B cell (primary cell): ENCODE results near the gene KIF26B. TPM values are rescaled to one million over a fixed set of nuclear protein-coding genes. Genes with fewer than 3 reads are reported as not detected.
"Not testable (repeated sequence)": the region's sequence is repeated elsewhere in the genome, so short reads cannot be mapped to it uniquely, and the experiment has no call there.

Experiments
- ATAC-seq: fragments of 200-7000 bp; cut with Tn5 transposase; one replicate; pipeline ENCODE4 v1.10.0; 2021; ENCODE audit warnings: low read depth, mild to moderate bottlenecking, moderate number of reproducible peaks, moderate library complexity
- CTCF ChIA-PET: fragments of 350-600 bp; sonication (Branson Sonifier 250); formaldehyde crosslinking; loops from one replicate; lab custom pipeline; 2021; ENCODE audit warnings: antibody characterized with exemption, inconsistent platforms; lab: Charles Lee
- POLR2A ChIA-PET: fragments of 350-600 bp; sonication (Branson Sonifier 250); formaldehyde crosslinking; loops from one replicate; lab custom pipeline; 2021; ENCODE audit warnings: antibody characterized with exemption; lab: Charles Lee
- DNase-seq: peaks from one replicate; pipeline ENCODE4 v3.0.0; 2013
- H2AFZ ChIP-seq: 2 replicates; pipeline ENCODE4 v1.6.1; 2012; ENCODE audit warnings: mild to moderate bottlenecking, low read depth, low read length; ENCODE audit not compliant: insufficient read depth, poor library complexity, severe bottlenecking
- H3K27ac ChIP-seq, 2 donors: 1 replicate in 1 of 2; 2 replicates in 1 of 2; pipeline ENCODE4 v1.5.1; 2012 to 2013; ENCODE audit warnings: low read length in 2 of 2, mild to moderate bottlenecking in 2 of 2, moderate library complexity in 1 of 2
- H3K27me3 ChIP-seq, 4 experiments: fragments of 200-600 bp in 1 of 4; sonication (generic) in 1 of 4; replicated peaks in 1 of 4; 1 replicate in 2 of 4; 2 replicates in 2 of 4; pipeline versions ENCODE4 v1.6.1 to v1.7.0; 2013 to 2016; ENCODE audit warnings: low read length in 3 of 4, mild to moderate bottlenecking in 2 of 4, mixed read lengths in 1 of 4, moderate library complexity in 1 of 4; ENCODE audit not compliant: insufficient read depth in 4 of 4, control insufficient read depth in 3 of 4; ENCODE audit errors: control extremely low read depth in 1 of 4
- H3K36me3 ChIP-seq, 2 experiments: replicated peaks in 1 of 2; 1 replicate in 1 of 2; 2 replicates in 1 of 2; pipeline versions ENCODE4 v1.6.1 to v1.7.1; 2013; ENCODE audit warnings: low read length in 1 of 2; ENCODE audit not compliant: insufficient read depth in 2 of 2, control insufficient read depth in 1 of 2; ENCODE audit errors: control extremely low read depth in 1 of 2, extremely low read depth in 1 of 2
- H3K4me1 ChIP-seq, 2 donors: fragments of 200-600 bp in 1 of 2; sonication (generic) in 1 of 2; 1 replicate in 1 of 2; 2 replicates in 1 of 2; pipeline versions ENCODE4 v1.5.1 to v1.6.1; 2013 to 2017; ENCODE audit warnings: low read length in 2 of 2; ENCODE audit not compliant: control insufficient read depth in 2 of 2, insufficient read depth in 2 of 2
- H3K4me2 ChIP-seq: replicated peaks from 2 replicates; pipeline ENCODE3; 2012; ENCODE audit warnings: mild to moderate bottlenecking, low read depth, low read length; ENCODE audit not compliant: poor library complexity, severe bottlenecking
- H3K4me3 ChIP-seq, 5 experiments: fragments of 200-600 bp in 1 of 5; sonication (generic) in 1 of 5; 1 replicate in 3 of 5; 2 replicates in 2 of 5; pipeline versions ENCODE4 v1.5.1 to v1.7.0; 2011 to 2016; ENCODE audit warnings: low read length in 4 of 5, mild to moderate bottlenecking in 4 of 5, low read depth in 2 of 5, control low read depth in 1 of 5, moderate library complexity in 1 of 5; ENCODE audit not compliant: insufficient read depth in 1 of 5; ENCODE audit errors: control extremely low read depth in 1 of 5, extremely low read depth in 1 of 5
- H3K79me2 ChIP-seq: fragments of 200-600 bp; sonication (generic); one replicate; pipeline ENCODE4 v1.6.0; 2016; ENCODE audit warnings: low read length; ENCODE audit not compliant: control insufficient read depth, insufficient read depth
- H3K9ac ChIP-seq: fragments of 200-600 bp; sonication (generic); 2 replicates; pipeline ENCODE4 v1.6.1; 2017; ENCODE audit warnings: mild to moderate bottlenecking, low read length, moderate library complexity
- H3K9me3 ChIP-seq, 3 donors: one replicate each; pipeline versions ENCODE4 v1.6.1 to v1.7.1; 2013; ENCODE audit warnings: low read length in 2 of 3; ENCODE audit not compliant: control insufficient read depth in 2 of 3, insufficient read depth in 1 of 3; ENCODE audit errors: control extremely low read depth in 1 of 3
- H4K20me1 ChIP-seq: 2 replicates; pipeline ENCODE4 v1.6.0; 2012; ENCODE audit warnings: mild to moderate bottlenecking, low read length; ENCODE audit not compliant: insufficient read depth, control insufficient read depth, poor library complexity, severe bottlenecking
- H3K27ac Mint-ChIP-seq: one replicate; pipeline ENCODE4 v1.8.0; 2021; ENCODE audit warnings: mixed read lengths
- H3K27me3 Mint-ChIP-seq: one replicate; pipeline ENCODE4 v1.8.0; 2021; ENCODE audit warnings: mixed read lengths
- H3K4me1 Mint-ChIP-seq: one replicate; pipeline ENCODE4 v1.8.0; 2021; ENCODE audit warnings: mixed read lengths
- H3K4me3 Mint-ChIP-seq: one replicate; pipeline ENCODE4 v1.8.0; 2021; ENCODE audit warnings: mixed read lengths
- H3K9me3 Mint-ChIP-seq: one replicate; pipeline ENCODE4 v1.8.0; 2022; ENCODE audit warnings: mixed read lengths; ENCODE audit not compliant: insufficient read depth
- CTCF ChIP-seq: fragments of 200-600 bp; IDR thresholded peaks from one replicate; pipeline ENCODE4 v1.8.0; 2022; ENCODE audit warnings: antibody characterized with exemption, mild to moderate bottlenecking
- EZH2 ChIP-seq: IDR thresholded peaks from 2 replicates; pipeline ENCODE4 v1.6.1; 2012; ENCODE audit warnings: borderline replicate concordance, low read depth, mild to moderate bottlenecking, moderate library complexity, low read length; ENCODE audit not compliant: insufficient read depth, poor library complexity, severe bottlenecking
- WGBS: methylation state at CpG from one replicate; pipeline ENCODE4 v1.1.5; 2013; ENCODE audit warnings: missing lambda C conversion rate; ENCODE audit not compliant: insufficient coverage; 5-methylcytosine and 5-hydroxymethylcytosine counted together
- intact Hi-C: fragments of 100-400 bp; cut with micrococcal nuclease; formaldehyde crosslinking; loops from one replicate; pipeline ENCODE4 v1.10.0; 2022
- polyA plus RNA-seq: library from polyadenylated mRNA; depleted of rRNA; stranded (reverse); fragments of >200 nt; gene quantifications from 2 replicates; pipeline ENCODE4 v1.2.3, GENCODE V29; 2012
- total RNA-seq, 2 donors: library from RNA; stranded (reverse); fragments of 120-200 nt in 1 of 2; gene quantifications; 1 replicate in 1 of 2; 2 replicates in 1 of 2; pipeline versions ENCODE4 v1.2.3 to v1.2.4, GENCODE V29; 2013 to 2022

The KIF26B gene
- total and polyA plus RNA-seq, 2 donors (not counting 1 experiment from before 2014, with no cell fraction given): 0.62 TPM; not detected in 1

DNA sequence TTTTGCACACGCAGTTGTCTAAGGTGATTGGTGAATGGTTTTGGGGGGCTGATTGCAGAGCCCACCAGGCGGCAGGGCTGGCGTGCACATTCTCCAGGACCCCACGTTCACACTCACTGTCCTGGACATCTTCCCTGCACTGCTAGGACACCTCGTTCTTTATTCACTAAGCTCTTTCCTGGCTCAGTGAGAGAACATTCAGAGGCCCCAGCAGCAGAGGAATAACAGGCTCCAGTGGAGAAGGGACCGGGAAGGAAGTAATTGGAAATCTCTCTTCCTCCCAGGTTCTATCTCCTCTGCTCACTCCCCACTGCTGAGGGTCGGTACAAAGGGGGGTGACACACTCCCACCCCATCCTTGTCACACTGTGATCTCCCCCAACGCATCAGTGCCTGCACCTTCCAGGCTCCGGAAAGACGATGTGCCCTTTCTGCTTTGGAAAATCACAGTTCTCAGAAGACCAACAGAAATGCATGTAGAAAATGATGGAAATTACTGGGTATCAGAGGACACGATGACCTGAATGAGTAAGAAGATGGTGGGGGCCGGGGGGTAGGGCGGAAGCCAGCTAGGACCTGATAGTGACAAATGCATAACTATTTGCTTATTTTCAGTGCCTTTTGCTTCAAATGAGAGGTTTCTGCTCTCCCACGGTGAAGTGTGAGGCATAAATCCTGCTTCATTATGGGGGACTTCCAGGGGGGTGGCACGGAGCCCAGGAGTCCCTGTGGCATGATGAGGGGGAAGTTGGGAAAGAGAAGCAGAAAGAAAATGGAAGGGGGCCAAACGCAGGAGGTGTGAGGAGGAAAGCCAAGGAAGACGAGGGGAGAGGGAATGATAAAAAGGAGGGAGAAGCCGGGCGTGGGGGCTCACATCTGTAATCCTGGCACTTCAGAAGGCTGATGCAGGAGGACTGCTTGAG is 25.2 kb upstream of the KIF26B start:
- ATAC-seq (no peak), DNase-seq (no peak)
- Histone ChIP-seq H2AFZ (no peak overlapping the region), H4K20me1 (no peaks in the 10 kb centered on the region), H3K79me2 (no peaks in the 10 kb centered on the region), H3K4me2 (no peak overlapping the region), H3K4me1 (no peaks in the 10 kb centered on the region), H3K27ac (no peak overlapping the region), H3K4me3 (no peak overlapping the region), H3K9ac (no peak overlapping the region), H3K36me3 (no peaks in the 10 kb centered on the region), H3K27me3 (peaks cover 0 to 3% (median 0%) of the 10 kb centered on the region in 4 experiments), H3K9me3 (no peaks in the 10 kb centered on the region)
- ChIA-PET POLR2A (no interaction called here), CTCF (no interaction called here)
- Mint-ChIP-seq H3K4me1 (no peaks in the 10 kb centered on the region), H3K4me3 (no peak overlapping the region), H3K9me3 (no peaks in the 10 kb centered on the region), H3K27me3 (peaks cover 45% of the 10 kb centered on the region), H3K27ac (no peak overlapping the region)
- intact Hi-C loops: no loop called here
- WGBS: 54% methylated on average over 17 of the region's 19 CpGs
- TF ChIP-seq EZH2 (no peak), CTCF (no peak)

- H3K4me1 ChIP-seq, H3K9me3 ChIP-seq, H3K9ac ChIP-seq, intact Hi-C loops, H4K20me1 ChIP-seq, H3K4me3 Mint-ChIP-seq, H3K9me3 Mint-ChIP-seq, H3K79me2 ChIP-seq, H3K27me3 ChIP-seq, DNase-seq, H3K4me3 ChIP-seq, H3K27ac Mint-ChIP-seq, ATAC-seq, H3K4me2 ChIP-seq, POLR2A ChIA-PET, H3K36me3 ChIP-seq, H2AFZ ChIP-seq, H3K4me1 Mint-ChIP-seq, H3K27ac ChIP-seq, CTCF ChIA-PET: not testable (repeated sequence)
- 74% methylated on average over 14 of the region's 16 CpGs for WGBS
- peaks cover 45% of the 10 kb centered on the region for H3K27me3 Mint-ChIP-seq
These were observed 24.3 kb upstream of the KIF26B start for GRCh38 chr1:245130281-245131025.
